Motor neuron (in vitro differentiated cells): ENCODE measurements around the gene SPSB3. TPM values are rescaled to one million over a fixed set of nuclear protein-coding genes. Genes with fewer than 3 reads are reported as not detected.

Source experiments
- ATAC-seq, 8 experiments: fragments of 200-7000 bp; cut with Tn5 transposase; replicated peaks in 6 of 8; 2 replicates each; pipeline ENCODE4 v1.8.0; 2021; ENCODE audit warnings: mild to moderate bottlenecking in 8 of 8, moderate library complexity in 8 of 8
- H3K27ac ChIP-seq, 2 donors: fragments of 250-450 bp; sonication (Bioruptor Pico); 2 replicates each; pipeline ENCODE4 v1.9.0; 2021; ENCODE audit warnings: antibody characterized with exemption in 2 of 2, mild to moderate bottlenecking in 2 of 2, moderate library complexity in 1 of 2
- H3K4me1 ChIP-seq, 2 donors: fragments of 250-450 bp; sonication (Bioruptor Pico); replicated peaks in 1 of 2; 2 replicates each; pipeline ENCODE4 v1.6.1; 2021; ENCODE audit warnings: antibody characterized with exemption in 2 of 2, mild to moderate bottlenecking in 2 of 2, moderate library complexity in 1 of 2
- H3K4me3 ChIP-seq, 5 donors: fragments of 250-450 bp; sonication (Bioruptor Pico); 2 replicates each; pipeline ENCODE4 v1.9.0; 2021; ENCODE audit warnings: antibody characterized with exemption in 5 of 5, mild to moderate bottlenecking in 5 of 5, moderate library complexity in 4 of 5
- WGBS, 10 experiments: fragments of 450-650 bp; shearing (Covaris generic); methylation state at CpG; one replicate each; pipeline ENCODE4 v1.0.0; 2022; 5-methylcytosine and 5-hydroxymethylcytosine counted together
- in situ Hi-C, 9 experiments: fragments of 400-800 bp; cut with MboI; loops; one replicate each; pipeline ENCODE4 v1.15.0; 2021; ENCODE audit warnings: low sequenced_read_pairs in 9 of 9, low pct_unique_long_range_greater_than_20kb in 2 of 9; ENCODE audit not compliant: unreplicated experiment in 9 of 9
- total RNA-seq, 8 experiments: library from RNA; unstranded; fragments of 300-600 nt; gene quantifications; 2 replicates each; pipeline versions ENCODE4 v1.2.3 to v1.2.4, GENCODE V29; 2022

The SPSB3 gene
- 10 to 100 TPM; 15.0 to 73.8 (median 36.0) TPM for total RNA-seq

GRCh38 chr16:1782408-1783264, at the start of gene SPSB3, which contains the start of gene NUBP2:
Gene SPSB3, minus strand, starts transcription at chr16:1782571. Its CDS starts 1,088 bp downstream, at chr16:1781483.
Gene NUBP2, plus strand, starts transcription at chr16:1782960. Its CDS starts 61 bp downstream, at chr16:1783021.
- H3K4me3 ChIP-seq = peak within 1 kb of the TSS; percentile 85 to 98 (median 91)
- H3K4me1 ChIP-seq = peaks cover 15% of the 10 kb centered on the region in 2 donors
- H3K27ac ChIP-seq = peak within 1 kb of the TSS; percentile 90 to 97
- WGBS, 10 experiments = 0% methylated on average over 4 to 10 of the region's 102 CpGs; no CpG with 5 or more reads in 5 of the 10 experiments
- in situ Hi-C loops = no loop called here
- peak; percentile 75 to 92 (median 90) for ATAC-seq

GRCh38 chr16:1831186-1832075, 49.1 kb upstream of the SPSB3 start:
- Histone ChIP-seq H3K4me3 (no peak overlapping the region), H3K27ac (no peak overlapping the region), H3K4me1 (peaks cover 15 to 19% of the 10 kb centered on the region in 2 donors)
- no peak for ATAC-seq
- in situ Hi-C loops = no loop called here
- 67 to 100% (median 93%) methylated on average over 1 to 14 of the region's 19 CpGs; no CpG with 5 or more reads in 1 of the 10 experiments for WGBS, 10 experiments

DNA sequence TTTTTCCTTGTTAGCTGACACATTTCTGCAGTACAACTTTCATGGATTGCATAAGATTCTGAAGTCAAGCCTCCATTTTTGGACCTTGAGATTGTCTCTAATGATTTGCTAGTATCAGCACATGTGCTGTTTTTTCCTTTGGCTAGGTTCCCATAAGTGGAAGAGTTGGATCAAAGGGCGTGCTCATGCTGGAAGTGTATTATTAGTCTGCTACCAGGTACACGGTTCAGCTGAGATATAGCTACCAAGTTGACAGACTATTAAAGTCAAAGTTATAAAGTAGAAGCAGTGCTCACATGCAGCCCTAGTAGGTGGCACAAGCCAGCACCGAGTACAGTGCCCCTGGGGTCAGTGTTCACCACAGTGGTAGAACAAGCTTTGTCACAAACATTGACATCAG, 47.8 kb upstream of the SPSB3 start:
- 14 to 100% (median 91%) methylated on average over 1 to 3 of the region's 3 CpGs; no CpG with 5 or more reads in 4 of the 10 experiments for WGBS, 10 experiments
- Histone ChIP-seq H3K4me3 (no peak overlapping the region), H3K27ac (no peak overlapping the region), H3K4me1 (peaks cover 22 to 24% of the 10 kb centered on the region in 2 donors)
- no peak for ATAC-seq
- in situ Hi-C loops = no loop called here

GRCh38 chr16:1828645-1829410, 46.5 kb upstream of the SPSB3 start:
- in situ Hi-C loops = no loop called here
- no peak for ATAC-seq
- peaks cover 24% of the 10 kb centered on the region in 2 donors for H3K4me1 ChIP-seq
- H3K27ac ChIP-seq = no peak overlapping the region
- H3K4me3 ChIP-seq = peak overlapping the region in 4 of 5 donors; percentile 76 to 99 (median 82)
- 68 to 98% (median 78%) methylated on average over 3 to 9 of the region's 11 CpGs for WGBS, 10 experiments

DNA sequence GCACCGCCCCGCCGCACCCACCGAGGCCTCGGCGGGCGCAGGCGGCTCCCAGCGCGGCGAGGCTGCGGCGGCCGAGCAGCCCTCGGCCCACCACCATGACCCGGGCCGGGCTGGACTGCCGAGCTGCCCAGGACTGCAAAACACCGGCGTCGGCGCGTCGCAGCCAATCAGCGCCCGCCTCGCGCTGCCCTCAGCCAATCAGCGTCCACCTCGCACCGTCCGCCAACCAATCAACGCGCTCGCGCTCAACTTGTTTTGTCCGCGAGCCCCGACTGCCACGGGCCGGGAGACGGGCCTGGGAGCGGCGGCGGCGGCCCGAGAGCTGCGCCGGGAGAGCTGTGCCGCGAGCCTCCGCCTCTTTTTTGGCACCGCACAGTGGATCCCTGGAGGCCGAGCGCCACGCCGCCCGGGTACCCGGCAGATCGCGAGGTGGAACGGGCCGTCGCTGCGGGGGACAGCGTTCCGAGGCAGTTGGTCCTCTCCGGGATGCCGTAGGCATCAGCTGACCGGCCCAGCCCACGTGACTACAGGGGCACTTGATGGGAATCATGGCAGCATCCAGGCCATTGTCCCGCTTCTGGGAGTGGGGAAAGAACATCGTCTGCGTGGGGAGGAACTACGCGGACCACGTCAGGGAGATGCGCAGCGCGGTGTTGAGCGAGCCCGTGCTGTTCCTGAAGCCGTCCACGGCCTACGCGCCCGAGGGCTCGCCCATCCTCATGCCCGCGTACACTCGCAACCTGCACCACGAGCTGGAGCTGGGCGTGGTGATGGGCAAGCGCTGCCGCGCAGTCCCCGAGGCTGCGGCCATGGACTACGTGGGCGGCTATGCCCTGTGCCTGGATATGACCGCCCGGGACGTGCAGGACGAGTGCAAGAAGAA, 44.6 kb upstream of the SPSB3 start, which contains the start of the genes FAHD1 and HAGH:
Gene FAHD1 (plus strand): TSS at position 516 of the 883 bp plus-strand sequence. CDS start 33 bp downstream, at position 549.
Gene HAGH (minus strand): TSS at position 135 of the 883 bp plus-strand sequence. CDS start 38 bp downstream, at position 97.
- ATAC-seq = peak; percentile 85 to 94 (median 92)
- peak within 1 kb of the TSS; percentile 69 to 99 (median 80) for H3K4me3 ChIP-seq
- 0 to 1% (median 0%) methylated on average over 1 to 21 of the region's 104 CpGs; no CpG with 5 or more reads in 7 of the 10 experiments for WGBS, 10 experiments
- peak within 1 kb of the TSS; percentile 70 to 71 for H3K27ac ChIP-seq
- peaks cover 24% of the 10 kb centered on the region in 2 donors for H3K4me1 ChIP-seq
- in situ Hi-C loops = no loop called here

- ATAC-seq = peak; percentile 58 to 73 (median 62)
- Histone ChIP-seq H3K4me1 (peaks cover 24% of the 10 kb centered on the region in 2 donors), H3K4me3 (peak overlapping the region; percentile 69 to 99 (median 80)), H3K27ac (peak overlapping the region; percentile 22 to 65)
- in situ Hi-C loops = no loop called here
- 0 to 25% (median 23%) methylated on average over 4 to 11 of the region's 96 CpGs; no CpG with 5 or more reads in 6 of the 10 experiments for WGBS, 10 experiments
These were observed 43.7 kb upstream of the SPSB3 start for GRCh38 chr16:1825864-1826690.

DNA sequence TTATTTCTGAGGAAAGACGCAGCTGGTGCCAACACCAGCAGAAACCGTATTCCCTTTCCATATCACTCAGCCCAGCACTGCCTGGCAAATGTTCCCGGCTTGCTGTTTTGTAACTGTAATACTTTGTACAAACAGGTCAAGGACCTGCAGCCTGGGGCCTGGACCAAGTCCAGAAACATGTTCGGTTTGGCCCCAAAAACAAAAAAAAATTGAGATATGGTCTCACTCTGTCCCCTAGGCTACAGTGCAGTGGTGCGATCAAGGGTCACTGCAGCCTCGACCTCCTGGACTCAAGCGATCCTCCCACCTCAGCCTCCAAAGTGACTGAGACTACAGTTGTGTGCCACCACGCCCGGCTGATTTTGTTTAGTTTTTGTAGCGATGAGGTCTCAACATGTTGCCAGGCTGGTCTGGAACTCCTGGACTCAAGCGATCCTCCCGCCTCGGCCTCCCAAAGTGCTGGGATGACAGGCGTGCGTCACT, 43.1 kb upstream of the SPSB3 start:
- ATAC-seq = no peak
- peak overlapping the region; percentile 69 to 99 (median 80) for H3K4me3 ChIP-seq
- WGBS, 10 experiments = 50 to 100% (median 87%) methylated on average over 1 to 8 of the region's 15 CpGs; no CpG with 5 or more reads in 1 of the 10 experiments
- in situ Hi-C loops = no loop called here
- peaks cover 24% of the 10 kb centered on the region in 2 donors for H3K4me1 ChIP-seq
- no peak overlapping the region for H3K27ac ChIP-seq

- no peak for ATAC-seq
- in situ Hi-C loops = no loop called here
- H3K27ac ChIP-seq = no peak overlapping the region
- peak overlapping the region in 1 of 5 donors; percentile 6 for H3K4me3 ChIP-seq
- peaks cover 16 to 19% of the 10 kb centered on the region in 2 donors for H3K4me1 ChIP-seq
- WGBS, 10 experiments = 20 to 100% (median 53%) methylated on average over 1 to 6 of the region's 9 CpGs; no CpG with 5 or more reads in 1 of the 10 experiments
These were observed 41.5 kb upstream of the SPSB3 start for GRCh38 chr16:1823821-1824220.

DNA sequence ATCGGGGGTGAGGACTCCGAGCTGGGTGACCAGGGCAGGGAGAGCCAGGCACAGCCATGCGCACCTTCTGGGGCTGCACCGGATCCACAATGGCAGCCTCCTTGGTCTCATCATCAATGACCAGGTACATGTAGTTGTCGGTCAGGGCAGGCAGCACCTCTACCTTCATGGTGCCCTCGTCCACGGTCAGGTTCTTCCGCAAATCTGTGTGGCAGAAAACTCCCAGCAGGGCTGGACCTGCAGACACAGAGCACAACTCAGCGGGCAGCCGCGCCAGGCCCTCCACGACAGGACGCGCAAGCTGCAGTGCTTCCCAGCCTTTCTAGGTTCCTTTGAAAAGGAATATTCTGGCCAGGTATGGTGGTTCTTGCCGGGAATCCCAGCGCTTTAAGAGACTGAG, 40.4 kb upstream of the SPSB3 start:
- in situ Hi-C loops = no loop called here
- 80 to 100% (median 99%) methylated on average over 1 to 7 of the region's 16 CpGs; no CpG with 5 or more reads in 4 of the 10 experiments for WGBS, 10 experiments
- Histone ChIP-seq H3K27ac (no peak overlapping the region), H3K4me3 (no peak overlapping the region), H3K4me1 (peaks cover 6 to 11% of the 10 kb centered on the region in 2 donors)
- no peak for ATAC-seq

DNA sequence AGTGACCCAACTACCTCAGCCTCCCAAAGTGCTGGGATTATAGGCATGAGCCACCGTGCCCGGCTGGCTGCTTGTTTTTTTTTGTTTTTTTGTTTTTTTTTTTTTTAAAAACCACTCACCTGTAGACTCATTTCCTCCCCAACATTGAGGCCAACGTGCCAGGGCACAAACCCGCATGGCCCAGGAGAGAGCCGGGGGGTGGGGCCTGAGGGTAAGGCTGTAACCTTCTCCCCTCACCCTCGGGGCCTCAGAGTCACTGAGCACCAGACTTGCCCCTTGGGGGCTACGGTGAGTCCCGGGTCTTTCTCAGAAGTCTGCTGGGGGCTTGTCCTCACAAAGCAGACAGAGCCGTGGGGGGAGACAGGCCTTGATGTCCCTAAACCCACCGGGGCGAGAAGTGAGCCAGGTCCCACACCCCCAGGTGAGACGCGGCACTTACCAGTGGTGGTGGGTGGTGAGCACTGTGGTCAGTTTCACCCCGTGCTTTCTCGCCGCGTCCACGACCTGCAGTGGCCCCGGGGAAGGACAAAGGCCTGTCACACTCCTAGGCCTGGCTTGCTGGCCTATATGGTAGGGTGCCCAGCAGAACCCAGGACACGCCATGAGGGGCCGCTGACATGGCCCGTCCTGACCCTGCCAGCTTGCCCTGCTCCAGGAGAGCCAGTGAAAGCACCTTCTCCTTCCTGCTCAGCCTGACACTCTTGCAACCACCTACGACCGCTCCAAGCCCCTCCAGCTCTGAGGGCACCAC, 39.7 kb upstream of the SPSB3 start:
- 69 to 100% (median 82%) methylated on average over 1 to 13 of the region's 24 CpGs; no CpG with 5 or more reads in 3 of the 10 experiments for WGBS, 10 experiments
- Histone ChIP-seq H3K27ac (no peak overlapping the region), H3K4me3 (no peak overlapping the region), H3K4me1 (peaks cover 6 to 9% of the 10 kb centered on the region in 2 donors)
- ATAC-seq = no peak
- in situ Hi-C loops = no loop called here
